IPS-18a (cell line): ENCODE results near the gene PCCA.
"Not testable (repeated sequence)": the region's sequence is repeated elsewhere in the genome, so short reads cannot be mapped to it uniquely, and the experiment has no call there.

ENCODE experiments used
- H3K27ac ChIP-seq: one replicate; pipeline ENCODE4 v1.5.1; 2013; ENCODE audit warnings: low read length
- H3K27me3 ChIP-seq: one replicate; pipeline ENCODE4 v1.6.1; 2013; ENCODE audit warnings: mild to moderate bottlenecking, low read length; ENCODE audit not compliant: control insufficient read depth, insufficient read depth
- H3K36me3 ChIP-seq: one replicate; pipeline ENCODE4 v1.6.1; 2013; ENCODE audit warnings: low read depth, low read length; ENCODE audit not compliant: control insufficient read depth
- H3K4me1 ChIP-seq: one replicate; pipeline ENCODE4 v1.6.1; 2013; ENCODE audit warnings: low read depth, low read length; ENCODE audit not compliant: control insufficient read depth
- H3K4me3 ChIP-seq: one replicate; pipeline ENCODE4 v1.5.1; 2013; ENCODE audit warnings: low read length
- H3K9ac ChIP-seq: one replicate; pipeline ENCODE4 v1.6.1; 2013; ENCODE audit warnings: mild to moderate bottlenecking, low read length, moderate library complexity
- H3K9me3 ChIP-seq: one replicate; pipeline ENCODE4 v1.6.1; 2013; ENCODE audit warnings: low read depth, low read length; ENCODE audit not compliant: control insufficient read depth

PCCA gene

GRCh38 chr13:100573121-100573520, 484.2 kb downstream of the PCCA start:
- Histone ChIP-seq H3K27ac (no peak overlapping the region), H3K36me3 (no peaks in the 10 kb centered on the region), H3K4me3 (no peak overlapping the region)

GRCh38 chr13:100577239-100577638, 488.3 kb downstream of the PCCA start:
- not testable (repeated sequence) for H3K4me1 ChIP-seq, H3K27ac ChIP-seq, H3K36me3 ChIP-seq, H3K4me3 ChIP-seq, H3K27me3 ChIP-seq, H3K9ac ChIP-seq, H3K9me3 ChIP-seq

More at GRCh38 chr13:100573121-100573520, 484.2 kb downstream of the PCCA start:
- no peaks in the 10 kb centered on the region for H3K27me3 ChIP-seq
- H3K4me1 ChIP-seq = no peaks in the 10 kb centered on the region
- no peaks in the 10 kb centered on the region for H3K9me3 ChIP-seq
- H3K9ac ChIP-seq = no peak overlapping the region
